Activated naive CD4-positive, alpha-beta T cell (primary cell): ENCODE data around the gene TXNL4A.
"Not testable (repeated sequence)": the region's sequence is repeated elsewhere in the genome, so short reads cannot be mapped to it uniquely, and the experiment has no call there.

Source experiments
- DNase-seq, 4 experiments: peaks; one replicate each; lab custom pipeline; 2025; lab: John Stamatoyannopoulos, UW

The TXNL4A gene, protein sequence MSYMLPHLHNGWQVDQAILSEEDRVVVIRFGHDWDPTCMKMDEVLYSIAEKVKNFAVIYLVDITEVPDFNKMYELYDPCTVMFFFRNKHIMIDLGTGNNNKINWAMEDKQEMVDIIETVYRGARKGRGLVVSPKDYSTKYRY

GRCh38 chr18:79988451-79989194 lies at the start of gene TXNL4A:
Gene TXNL4A (minus strand): TSS chr18:79988563. CDS start chr18:79988392, 171 bp downstream.
- DNase-seq: peak; percentile 50 to 83 (median 68)

GRCh38 chr18:80037300-80037699 lies 48.9 kb upstream of the TXNL4A start:
- no peak for DNase-seq

DNA sequence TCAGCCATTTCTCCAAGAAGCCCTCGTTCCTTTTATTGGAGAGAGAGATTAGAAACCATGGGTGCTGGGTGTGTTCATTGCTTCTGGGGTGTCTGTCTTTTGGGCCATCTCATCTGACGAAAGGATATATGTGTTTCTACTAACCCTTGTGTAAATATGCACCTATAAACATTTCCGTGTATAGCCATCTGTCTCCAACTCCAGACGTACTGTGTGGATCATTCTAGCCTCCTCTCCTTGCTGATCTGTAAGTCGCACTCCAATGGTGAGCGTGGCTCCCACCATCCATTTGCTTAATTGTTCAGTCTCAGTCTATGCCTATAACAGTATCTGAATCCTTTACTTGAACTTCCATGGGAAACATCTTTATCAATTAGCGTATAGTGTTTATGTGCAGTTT lies 47.6 kb upstream of the TXNL4A start:
- no peak for DNase-seq

- DNase-seq: no peak
Observed at GRCh38 chr18:80034852-80035406, 46.6 kb upstream of the TXNL4A start.

- peak; percentile 99 to 100 (median 100) for DNase-seq
Observed at GRCh38 chr18:80034068-80034851, 45.9 kb upstream of the TXNL4A start, which contains the start of gene RBFA. Gene RBFA (plus strand): TSS chr18:80034434. CDS start chr18:80034496, 62 bp downstream.

GRCh38 chr18:80033181-80034067 lies 45.1 kb upstream of the TXNL4A start:
- peak in 1 of 4 experiments; percentile 91 for DNase-seq

DNA sequence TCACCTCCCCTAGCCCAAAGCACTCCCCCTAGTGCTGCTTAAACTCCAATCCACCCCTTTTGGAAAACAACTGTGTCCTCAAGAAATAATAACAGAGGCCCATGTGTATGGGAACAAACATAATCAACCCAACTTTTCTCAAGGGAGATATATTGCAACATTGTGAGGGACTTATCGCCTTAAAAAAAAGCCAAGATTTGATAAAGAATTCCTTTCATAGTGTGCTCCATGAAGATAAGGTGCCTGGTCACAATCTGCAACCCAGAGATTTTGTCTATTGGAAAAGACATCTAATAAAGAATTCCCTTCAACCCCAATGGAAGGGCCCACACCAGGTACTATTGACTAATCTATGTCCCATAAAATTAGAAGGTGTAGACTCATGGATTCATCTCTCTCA lies 41.3 kb upstream of the TXNL4A start:
- DNase-seq: no peak

GRCh38 chr18:80027719-80028118 lies 39.4 kb upstream of the TXNL4A start:
- not testable (repeated sequence) for DNase-seq

GRCh38 chr18:80026363-80026762 lies 38.0 kb upstream of the TXNL4A start:
- no peak for DNase-seq

DNA sequence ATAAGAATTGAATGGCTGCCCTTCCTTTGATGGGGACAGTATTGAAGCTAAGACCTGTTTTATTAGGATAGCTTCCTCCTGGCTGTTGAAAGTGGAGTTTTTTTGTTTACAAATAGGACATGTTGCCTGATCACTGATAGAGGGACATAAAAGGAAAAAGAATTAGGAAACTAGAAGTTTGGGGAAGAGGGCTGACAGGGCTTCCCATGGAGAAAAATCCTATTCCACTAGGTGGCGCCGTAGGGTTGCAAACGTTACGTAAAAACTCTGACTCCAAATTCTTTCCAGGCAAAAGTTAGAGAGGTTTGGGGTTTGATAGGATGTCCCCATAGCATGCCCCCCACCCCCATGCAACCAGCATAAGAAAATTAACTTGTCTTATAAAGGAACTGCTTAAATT lies 34.8 kb upstream of the TXNL4A start:
- no peak for DNase-seq

DNA sequence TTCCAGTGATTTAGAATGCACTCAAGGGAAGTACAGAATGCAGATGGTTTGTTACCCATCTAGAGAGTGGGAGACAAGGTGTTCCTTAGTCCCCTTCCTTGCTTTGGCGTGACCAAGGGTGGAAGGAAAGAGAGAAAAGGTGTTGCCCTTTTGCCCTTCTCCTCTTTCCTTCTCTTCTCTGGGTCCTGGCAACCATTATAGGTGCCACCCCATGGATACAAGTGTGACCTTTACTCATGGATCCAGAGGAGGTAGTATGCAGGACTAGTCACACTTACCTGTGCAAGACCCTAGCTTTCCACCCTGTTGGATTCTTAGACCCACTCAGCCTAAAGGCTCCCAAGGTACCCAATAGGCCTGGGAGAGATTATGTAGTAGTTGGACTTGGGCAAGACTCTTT lies 34.2 kb upstream of the TXNL4A start:
- DNase-seq: no peak

DNA sequence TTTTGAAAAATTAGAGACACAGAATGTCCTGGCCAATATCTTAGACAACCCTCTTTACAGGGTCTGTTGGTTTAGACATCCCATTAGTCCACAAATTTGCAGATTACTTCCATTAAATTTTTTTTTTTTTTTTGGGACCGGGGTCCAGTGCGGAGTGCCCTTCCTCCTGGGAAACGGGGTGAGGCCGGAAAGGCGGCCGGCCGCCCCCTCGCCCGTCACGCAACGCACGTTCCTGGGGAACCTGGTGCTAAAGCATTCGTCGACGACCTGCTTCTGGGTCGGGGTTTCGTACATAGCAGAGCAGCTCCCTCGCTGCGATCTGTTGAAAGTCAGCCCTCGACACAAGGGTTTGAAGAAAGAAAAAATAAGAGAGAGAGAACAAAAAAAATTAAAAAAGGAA lies 24.4 kb upstream of the TXNL4A start:
- DNase-seq: no peak

DNA sequence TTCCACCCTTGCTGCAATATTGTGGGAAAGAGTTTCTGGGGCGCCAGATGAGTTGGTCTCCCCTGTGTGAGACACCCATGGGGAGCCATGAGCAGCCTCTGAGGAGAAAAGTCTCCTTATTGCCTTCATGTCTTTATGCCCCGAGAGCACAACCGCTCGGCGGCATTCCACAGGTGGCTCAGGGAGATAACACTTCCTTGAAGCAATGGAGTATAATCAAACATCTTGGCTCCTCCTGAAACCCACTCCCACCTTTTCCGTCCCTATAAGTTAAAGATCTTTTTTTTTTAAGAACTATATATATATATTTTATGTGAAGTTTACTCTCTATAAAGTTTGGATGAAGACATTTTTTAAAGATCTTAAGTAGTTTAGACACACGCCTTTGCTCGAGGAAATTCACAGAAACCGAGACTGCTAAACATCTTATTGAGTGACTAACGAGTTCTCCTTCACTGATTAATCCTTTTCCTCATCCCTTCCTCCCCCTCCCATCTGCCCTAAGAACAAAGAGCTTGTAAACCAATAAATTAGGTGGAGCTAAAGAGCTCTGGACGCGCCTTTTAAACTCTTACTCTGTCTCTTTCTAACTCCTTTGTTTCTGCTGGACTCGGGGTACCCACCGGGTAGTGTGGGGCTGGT lies 23.3 kb upstream of the TXNL4A start:
- DNase-seq: not testable (repeated sequence)

DNA sequence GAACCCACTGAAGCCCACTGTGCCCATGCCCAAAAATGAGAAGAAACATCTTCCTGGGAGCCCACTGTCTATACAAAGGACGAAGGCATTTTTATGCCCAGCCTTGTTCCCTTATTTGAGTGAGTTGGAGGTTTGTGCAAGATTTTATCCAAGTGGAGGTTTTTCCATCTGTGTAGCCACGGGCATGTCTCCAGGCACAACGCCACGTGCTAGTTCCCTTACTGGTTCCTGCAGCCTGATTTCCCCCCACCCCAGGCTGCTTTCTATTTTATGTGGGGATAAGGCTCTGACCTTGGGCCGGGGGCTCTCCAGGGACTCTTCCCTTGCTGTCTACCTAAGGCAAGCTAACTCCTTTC lies 22.2 kb upstream of the TXNL4A start:
- DNase-seq: no peak

GRCh38 chr18:80009661-80010550 lies 21.5 kb upstream of the TXNL4A start:
- no peak for DNase-seq

DNA sequence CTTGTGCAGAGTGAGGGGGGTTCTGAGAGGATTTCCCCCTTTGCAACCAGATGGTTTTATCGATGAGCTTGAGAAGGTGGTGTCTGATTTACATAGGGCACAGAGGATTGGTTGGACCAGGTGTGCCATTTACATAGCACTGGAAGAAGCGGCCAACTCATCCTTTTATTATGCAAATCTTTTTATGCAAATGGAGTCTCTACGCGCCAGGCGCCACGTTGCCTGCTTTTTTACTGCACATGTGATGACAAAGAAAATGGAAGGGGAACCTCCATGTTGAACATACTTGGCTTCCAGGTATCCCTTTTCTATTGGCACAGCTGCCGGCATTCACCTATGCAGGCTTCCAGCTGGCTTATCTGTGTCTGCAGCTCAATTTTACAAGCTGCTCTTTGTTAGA lies 18.4 kb upstream of the TXNL4A start:
- DNase-seq: no peak

- DNase-seq: no peak
Observed at GRCh38 chr18:80004600-80005342, 16.4 kb upstream of the TXNL4A start.

DNA sequence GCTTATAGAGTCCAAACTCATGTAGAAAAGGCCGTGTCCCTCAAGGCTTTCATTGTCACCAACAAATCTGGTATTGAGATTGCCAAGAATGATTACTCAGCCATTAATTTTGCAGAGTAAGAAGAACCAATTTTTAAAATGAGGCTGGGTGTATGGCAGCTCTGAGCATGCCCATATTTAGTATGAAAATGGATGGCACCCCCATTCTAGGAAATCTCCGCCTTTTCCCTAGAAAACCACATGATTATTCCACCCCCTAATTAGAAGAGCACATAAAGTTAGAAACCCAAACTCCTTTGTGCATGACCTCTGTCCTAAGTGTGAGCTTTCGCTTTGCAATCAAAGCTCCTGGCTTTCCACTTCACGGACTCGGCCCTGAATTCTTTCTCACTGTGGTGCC lies 14.1 kb upstream of the TXNL4A start:
- DNase-seq: no peak

DNA sequence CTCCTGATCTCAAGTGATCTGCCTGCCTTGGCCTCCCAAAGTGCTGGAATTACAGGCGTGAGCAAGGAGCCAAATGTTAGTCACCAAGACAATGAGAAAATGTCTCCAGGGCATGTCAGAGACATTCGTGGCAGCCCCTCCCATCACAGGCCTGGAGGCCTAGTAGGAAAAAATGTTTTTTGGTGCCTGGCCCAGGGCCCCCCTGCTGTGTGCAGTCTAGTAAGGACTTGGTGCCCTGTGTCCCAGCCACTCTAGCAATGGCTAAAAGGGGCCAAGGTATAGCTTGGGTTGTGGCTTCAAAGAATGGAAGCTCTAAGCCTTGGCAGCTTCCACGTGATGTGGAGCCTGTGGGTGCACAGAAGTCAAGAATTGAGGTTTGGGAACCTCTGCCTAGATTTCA lies 12.5 kb upstream of the TXNL4A start:
- no peak for DNase-seq
